ENCODE data around the gene LAIR2. TPM values are rescaled to one million over a fixed set of nuclear protein-coding genes. Genes with fewer than 3 reads are reported as not detected.

Gene LAIR2
- total and polyA plus RNA-seq, 2 of the 13 experiments (the other 11 are each of a cell fraction or from before 2014, with no cell fraction given), result 1.3 to 1.9 TPM

- Histone ChIP-seq H3K36me3 (replicated peaks in 1 of 2; ENCODE audit: control insufficient read depth in 1 of 2, insufficient read depth in 2 of 2, low read length in 2 of 2) (no peaks in the 10 kb centered on the region), H3K4me3 (replicated peaks in 1 of 3; ENCODE audit: insufficient read depth in 1 of 3, low read depth in 2 of 3, low read length in 3 of 3) (no peak overlapping the region), H3K4me1 (ENCODE audit: insufficient read depth, low read length) (peaks cover 16% of the 10 kb centered on the region), H3K9me3 (ENCODE audit: low read length) (no peaks in the 10 kb centered on the region), H3K9ac (ENCODE audit: insufficient read depth, low read depth, low read length) (no peak overlapping the region), H4K20me1 (ENCODE audit: insufficient read depth, low read length) (no peaks in the 10 kb centered on the region), H3K79me2 (ENCODE audit: insufficient read depth, low read length) (no peaks in the 10 kb centered on the region), H2AFZ (ENCODE audit: low read length) (no peak overlapping the region), H3K27ac (ENCODE audit: extremely low read length, insufficient read depth, low read length) (no peak overlapping the region), H3K4me2 (ENCODE audit: low read depth, low read length) (no peak overlapping the region), H3K27me3 (ENCODE audit: control insufficient read depth in 1 of 2, insufficient read depth in 2 of 2, low read length in 2 of 2) (no peaks in the 10 kb centered on the region)
- no peak for TF ChIP-seq PHF20 (CRISPR knock-in tag; IDR thresholded peaks at IDR 0.05)
- peak; percentile 23; the same call in 1 of the 2 replicates for TF ChIP-seq ATF7 (IDR thresholded peaks at IDR 0.05)
- no peak for TF ChIP-seq ATF7 (CRISPR knock-in tag; IDR thresholded peaks at IDR 0.05)
- TF ChIP-seq MED1 (CRISPR knock-in tag; IDR thresholded peaks at IDR 0.05), result 0 out of 2 replicates have a peak, but pooled peaks have one; percentile 12
- ATAC-seq (no peak), DNase-seq (ENCODE audit: low spot score) (no peak), FAIRE-seq (no peak)
- intact Hi-C loops (cut with micrococcal nuclease; ENCODE audit: unreplicated experiment) (no loop called here), in situ Hi-C loops (cut with HindIII; ENCODE audit: extremely low pct_ligation_motif_present, low pct_unique_long_range_greater_than_20kb) (no loop called here)
- ChIA-PET POLR2A (no interaction called here), CTCF (ENCODE audit: low intra/inter-chr PET ratio, low total read pairs) (no interaction called here)
- WGBS (ENCODE audit: low lambda C conversion rate), result 10% methylated on average over 2 of the region's 5 CpGs
- no TSS peak for BruUV-seq (replicated peaks)
Measured at GRCh38 chr19:54523403-54523802, 20.8 kb downstream of the LAIR2 start.

GRCh38 chr19:54525636-54526035, 23.0 kb downstream of the LAIR2 start:
- peak; percentile 19 for DNase-seq (ENCODE audit: low spot score)
- Histone ChIP-seq H3K27ac (ENCODE audit: extremely low read length, insufficient read depth, low read length) (no peak overlapping the region), H3K79me2 (ENCODE audit: insufficient read depth, low read length) (no peaks in the 10 kb centered on the region), H3K9me3 (ENCODE audit: low read length) (no peaks in the 10 kb centered on the region), H3K4me3 (replicated peaks in 1 of 3; ENCODE audit: insufficient read depth in 1 of 3, low read depth in 2 of 3, low read length in 3 of 3) (no peak overlapping the region), H3K27me3 (ENCODE audit: control insufficient read depth in 1 of 2, insufficient read depth in 2 of 2, low read length in 2 of 2) (no peaks in the 10 kb centered on the region), H3K36me3 (replicated peaks in 1 of 2; ENCODE audit: control insufficient read depth in 1 of 2, insufficient read depth in 2 of 2, low read length in 2 of 2) (no peaks in the 10 kb centered on the region), H3K4me1 (ENCODE audit: insufficient read depth, low read length) (peaks cover 16% of the 10 kb centered on the region), H4K20me1 (ENCODE audit: insufficient read depth, low read length) (no peaks in the 10 kb centered on the region), H3K4me2 (ENCODE audit: low read depth, low read length) (no peak overlapping the region), H3K9ac (ENCODE audit: insufficient read depth, low read depth, low read length) (no peak overlapping the region), H2AFZ (ENCODE audit: low read length) (no peak overlapping the region)
- intact Hi-C loops (cut with micrococcal nuclease; ENCODE audit: unreplicated experiment), result no loop called here
- in situ Hi-C loops (cut with HindIII; ENCODE audit: extremely low pct_ligation_motif_present, low pct_unique_long_range_greater_than_20kb), result no loop called here
- FAIRE-seq, result no peak
- CTCF ChIA-PET (ENCODE audit: low intra/inter-chr PET ratio, low total read pairs), result no interaction called here
- no TSS peak for BruUV-seq (replicated peaks)
- 2% methylated on average over 5 of the region's 5 CpGs for WGBS (ENCODE audit: low lambda C conversion rate)
- peak; percentile 29; the same call in 1 of the 3 replicates for ATAC-seq
- POLR2A ChIA-PET, result no interaction called here
- no peak for TF ChIP-seq ZNF558 (CRISPR knock-in tag; IDR thresholded peaks at IDR 0.05; ENCODE audit: borderline replicate concordance)
- TF ChIP-seq PRPF4 (IDR thresholded peaks at IDR 0.05; ENCODE audit: low read depth, low read length, poor library complexity, severe bottlenecking), result no peak
- TF ChIP-seq NR2F6 (IDR thresholded peaks at IDR 0.05), result 0 out of 2 replicates have a peak, but pooled peaks have one; percentile 29
- TF ChIP-seq NR2F6 (CRISPR knock-in tag; IDR thresholded peaks at IDR 0.05), result no peak
- peak; percentile 72 for TF ChIP-seq HNF4A (CRISPR knock-in tag; IDR thresholded peaks at IDR 0.05)
- no peak for TF ChIP-seq CSRNP1 (CRISPR knock-in tag; IDR thresholded peaks at IDR 0.05)
- peak; percentile 39; the same call in 1 of the 2 replicates for TF ChIP-seq NR2F2 (IDR thresholded peaks at IDR 0.05; ENCODE audit: borderline replicate concordance, low read depth)
- peak; percentile 23; the same call in 1 of the 2 replicates for TF ChIP-seq RARA (CRISPR knock-in tag; IDR thresholded peaks at IDR 0.05)
- no peak for TF ChIP-seq ZNF280D (CRISPR knock-in tag; IDR thresholded peaks at IDR 0.05)
- peak; percentile 45; the same call in 1 of the 2 replicates for TF ChIP-seq MIER2 (CRISPR knock-in tag; IDR thresholded peaks at IDR 0.05)
